Stimulated activated CD8-positive, alpha-beta memory T cell treated with anti-CD3 and anti-CD28 coated beads, Interleukin-7, amount 100 ng/mL, for 4 hours (primary cell): ENCODE results near the gene THRB.

Experiments
- DNase-seq, 2 donors: peaks; one replicate each; pipeline ENCODE4 v3.0.0-alpha.2; 2020; ENCODE audit warnings: low read depth in 2 of 2

Gene THRB

GRCh38 chr3:24225385-24225950 lies 269.2 kb downstream of the THRB start:
- DNase-seq, result no peak

DNA sequence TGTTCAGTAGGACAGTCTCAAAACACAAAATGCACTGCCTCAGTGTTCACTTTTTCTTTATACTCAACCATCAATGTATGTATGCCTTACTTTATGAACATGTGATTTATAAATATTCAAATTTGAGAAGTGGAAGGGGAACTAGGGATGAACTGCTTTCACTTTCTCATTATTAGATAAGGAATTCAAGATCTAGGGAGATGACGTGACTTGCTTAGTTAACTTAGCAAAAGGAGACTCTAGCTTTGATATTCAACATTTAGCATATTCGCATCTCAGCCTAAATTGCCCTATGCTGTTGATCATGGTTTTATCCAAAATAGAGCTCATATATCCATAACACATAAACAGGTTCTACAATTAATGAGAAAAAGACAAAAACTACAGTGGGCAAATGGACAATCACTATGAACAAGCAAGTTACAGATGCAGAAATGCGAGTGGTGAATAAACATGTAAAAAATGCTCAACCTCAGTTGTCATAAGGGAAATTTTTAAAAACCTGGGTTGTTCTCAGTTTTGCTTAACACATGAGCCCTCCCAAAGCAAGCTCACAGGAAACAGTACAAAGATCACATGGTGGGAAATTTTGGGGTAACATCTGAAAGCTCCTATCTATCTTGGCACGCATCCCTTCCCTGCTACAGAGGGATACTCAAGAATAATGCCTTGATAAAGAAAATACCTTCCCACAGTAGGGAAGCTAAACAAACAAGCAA lies 269.8 kb downstream of the THRB start:
- DNase-seq, result no peak

DNA sequence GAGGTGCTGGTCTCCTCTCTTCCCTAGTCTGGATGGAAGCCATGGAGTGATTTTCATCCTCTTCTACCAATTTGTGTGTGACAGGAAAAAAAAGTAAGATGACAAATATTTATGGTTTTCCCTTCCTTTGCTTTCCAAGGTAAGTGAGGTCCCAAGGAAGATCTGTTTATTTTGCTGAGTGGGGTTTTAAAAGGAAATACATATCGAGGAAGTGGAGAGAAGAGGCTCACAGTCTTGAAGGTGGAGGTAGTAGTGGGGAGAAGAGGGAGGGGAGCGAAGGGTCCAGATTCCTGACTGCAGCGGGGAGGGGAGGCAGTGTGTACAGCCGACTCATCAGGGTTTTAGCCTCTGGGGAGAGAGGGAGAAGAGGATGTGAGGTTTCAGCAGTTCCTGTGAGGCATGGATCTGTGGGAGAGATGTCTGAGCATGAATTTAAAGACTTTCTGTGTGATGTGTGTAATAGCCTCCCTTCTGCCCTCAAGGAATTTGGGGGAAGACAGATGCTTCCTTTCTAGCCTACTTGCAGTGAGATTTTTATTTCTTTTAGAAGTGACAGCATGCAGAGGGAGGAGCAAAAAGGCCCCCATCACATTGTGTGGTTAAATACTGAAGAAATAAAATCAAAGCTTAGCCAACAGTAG lies 272.4 kb downstream of the THRB start:
- DNase-seq, result no peak

- DNase-seq, result no peak
These were observed 273.6 kb downstream of the THRB start for GRCh38 chr3:24220859-24221657.

DNA sequence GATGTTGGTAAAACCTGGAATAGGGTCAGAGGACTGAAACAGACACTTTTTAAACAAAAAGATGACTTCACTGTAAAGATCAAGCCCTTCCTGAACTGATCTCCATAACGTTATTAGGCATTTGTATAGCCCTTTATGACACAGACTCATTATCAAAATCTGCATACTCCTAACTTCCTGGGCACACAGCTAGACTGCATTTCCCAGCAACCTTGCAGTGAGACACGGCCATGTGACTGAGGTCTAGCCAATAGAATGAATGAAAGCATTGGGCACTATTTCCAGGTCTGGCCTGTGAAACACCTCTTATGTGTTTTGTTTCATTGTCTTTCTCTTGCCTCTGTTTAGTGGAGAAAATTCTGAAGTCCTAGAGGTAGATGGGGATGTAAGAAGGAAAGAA lies 279.1 kb downstream of the THRB start:
- DNase-seq, result no peak

DNA sequence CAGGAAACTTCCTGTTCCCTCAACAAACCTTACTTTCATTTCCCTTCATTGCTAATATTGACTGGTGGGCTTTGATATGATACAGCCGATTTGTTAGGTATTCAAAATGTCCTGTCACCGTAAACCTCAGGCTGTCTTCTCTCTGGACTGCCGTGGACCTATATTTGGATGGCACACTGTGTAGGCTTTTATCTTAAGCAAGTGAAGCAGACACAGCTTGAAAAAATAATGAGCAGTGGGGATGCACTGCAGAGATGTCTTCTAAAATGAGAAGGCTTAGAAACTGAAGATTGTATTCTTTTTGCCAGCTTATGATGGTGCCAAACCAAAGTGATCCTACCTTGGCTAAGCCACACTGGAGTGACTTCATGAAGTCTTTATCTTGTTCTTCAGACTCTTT lies 283.3 kb downstream of the THRB start:
- DNase-seq, result no peak

DNA sequence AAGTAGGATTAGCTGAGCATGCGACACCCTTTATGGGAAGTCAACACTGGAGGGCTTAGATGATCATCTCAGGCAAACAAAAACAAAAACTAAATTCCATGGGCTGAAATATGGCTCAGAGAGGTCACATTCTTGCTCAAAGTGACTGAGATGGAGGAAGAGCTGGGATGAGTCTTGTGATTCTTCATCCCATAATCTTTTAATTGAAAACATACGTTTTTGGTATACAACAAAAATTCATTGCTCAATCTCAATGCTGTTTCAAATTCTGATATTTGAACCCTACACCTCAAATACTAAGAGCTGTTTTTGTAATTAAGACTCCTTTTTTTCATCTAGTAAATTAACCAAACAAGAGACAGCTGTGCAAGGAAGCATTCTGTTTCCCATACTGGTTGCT lies 292.6 kb downstream of the THRB start:
- DNase-seq, result no peak

DNA sequence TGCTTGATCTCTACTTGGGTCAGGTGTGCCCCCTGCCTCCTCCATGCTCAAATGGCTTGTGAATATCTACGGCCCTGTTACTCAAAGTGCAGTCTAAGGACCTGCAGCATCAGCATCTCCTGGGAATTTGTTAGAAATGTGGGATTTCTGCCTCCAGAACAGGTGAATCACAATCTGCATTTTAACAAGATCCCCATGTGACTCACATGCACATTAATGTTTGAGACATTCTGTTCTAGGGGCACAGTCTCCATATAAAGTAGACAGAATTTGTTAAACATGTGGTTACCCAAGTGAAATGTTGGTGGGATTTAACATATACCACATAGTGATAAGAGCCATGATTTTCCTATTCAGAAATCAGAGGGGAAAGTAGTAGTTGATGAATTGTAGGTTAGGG lies 293.3 kb downstream of the THRB start:
- no peak for DNase-seq

- DNase-seq, result no peak
These were observed 294.8 kb downstream of the THRB start for GRCh38 chr3:24199775-24200247.

DNA sequence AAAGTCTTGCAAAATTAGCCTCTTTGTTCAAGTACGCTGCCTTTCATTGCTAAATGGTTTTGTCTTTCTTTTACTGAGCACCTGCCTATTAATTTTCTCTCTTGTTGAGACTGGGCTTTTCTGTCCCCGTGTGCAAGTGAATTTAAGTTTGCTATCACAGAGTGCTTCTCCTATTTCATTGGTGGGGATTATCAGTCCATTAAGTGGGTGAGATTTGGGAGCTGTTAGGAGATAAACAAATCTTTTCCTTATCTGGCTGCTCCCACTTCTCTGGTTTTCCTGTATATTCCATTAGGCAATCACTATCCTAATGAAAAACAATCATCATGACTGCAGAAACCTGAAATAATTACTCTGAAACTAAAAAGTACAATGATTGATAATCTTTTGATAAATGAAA lies 295.4 kb downstream of the THRB start:
- no peak for DNase-seq

DNA sequence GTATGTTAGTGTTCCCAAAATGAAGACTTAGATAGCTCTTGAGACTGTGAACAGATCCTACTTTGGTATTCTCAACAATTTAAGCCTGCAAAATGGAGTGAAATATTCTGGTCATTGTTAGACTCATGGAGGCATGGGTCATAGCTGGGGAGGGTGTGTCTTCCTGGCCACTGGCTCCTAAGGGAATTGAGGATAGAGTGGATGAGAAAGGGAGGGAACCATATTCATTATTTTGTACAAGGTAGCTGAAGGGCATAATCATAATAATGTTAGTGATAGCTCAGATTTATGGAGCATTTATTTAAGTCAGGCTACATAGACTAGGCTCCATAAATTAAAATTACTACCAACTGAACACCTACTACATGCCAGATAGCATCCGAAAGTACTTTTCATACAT lies 295.9 kb downstream of the THRB start:
- no peak for DNase-seq

- no peak for DNase-seq
These were observed 296.8 kb downstream of the THRB start for GRCh38 chr3:24197809-24198208.

DNA sequence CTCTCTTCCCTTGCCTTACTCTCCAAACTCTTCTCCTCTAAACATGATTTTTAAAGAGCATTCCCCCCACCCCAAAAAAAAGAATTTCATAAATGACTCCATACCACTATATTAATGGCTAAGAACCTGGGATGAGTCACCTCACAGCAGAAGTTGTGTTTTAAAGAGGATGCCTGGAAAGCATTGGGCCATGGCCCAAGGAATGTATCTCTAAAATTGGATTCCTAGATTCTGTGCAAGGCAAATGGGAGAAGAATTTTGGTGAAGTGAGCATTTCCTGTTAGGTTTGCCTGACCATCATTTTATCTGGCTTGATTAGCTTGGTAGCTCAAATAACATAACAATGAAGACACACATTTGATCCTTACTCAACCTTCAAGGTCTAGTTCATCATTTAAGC lies 298.1 kb downstream of the THRB start:
- no peak for DNase-seq

DNA sequence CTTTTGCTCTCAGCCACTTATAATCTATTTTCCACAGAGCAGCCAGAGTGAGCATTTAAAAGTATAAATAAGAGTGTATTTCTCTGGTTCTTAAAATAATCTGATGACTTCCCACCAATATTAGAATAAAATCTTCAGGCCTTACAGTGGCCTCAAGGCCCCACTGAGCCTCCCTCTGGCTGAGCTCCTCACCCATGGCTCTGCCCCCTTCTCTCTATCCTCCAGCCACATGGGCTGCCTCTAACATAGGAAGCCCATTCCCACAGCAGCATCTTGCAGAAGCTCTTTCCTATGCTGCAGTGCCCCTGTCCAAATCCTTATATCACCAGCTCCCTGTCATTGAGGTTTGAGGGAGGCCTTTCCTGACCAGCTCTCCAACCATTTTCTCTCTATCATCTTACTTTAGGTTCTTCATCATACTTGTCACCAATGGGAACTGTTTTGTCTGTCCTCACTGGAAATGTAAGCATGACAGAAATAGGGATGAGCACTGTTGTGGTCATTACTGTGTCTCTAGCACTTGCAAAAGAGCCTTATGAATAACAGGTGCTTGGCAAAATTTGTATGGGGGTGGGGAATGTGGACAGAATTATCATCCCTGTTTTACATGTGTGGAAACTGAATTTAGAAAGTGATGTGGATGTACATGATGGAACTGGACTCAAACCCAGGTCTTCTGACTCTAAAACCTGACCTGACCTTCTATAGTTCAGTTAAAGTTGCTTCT lies 299.0 kb downstream of the THRB start:
- no peak for DNase-seq

DNA sequence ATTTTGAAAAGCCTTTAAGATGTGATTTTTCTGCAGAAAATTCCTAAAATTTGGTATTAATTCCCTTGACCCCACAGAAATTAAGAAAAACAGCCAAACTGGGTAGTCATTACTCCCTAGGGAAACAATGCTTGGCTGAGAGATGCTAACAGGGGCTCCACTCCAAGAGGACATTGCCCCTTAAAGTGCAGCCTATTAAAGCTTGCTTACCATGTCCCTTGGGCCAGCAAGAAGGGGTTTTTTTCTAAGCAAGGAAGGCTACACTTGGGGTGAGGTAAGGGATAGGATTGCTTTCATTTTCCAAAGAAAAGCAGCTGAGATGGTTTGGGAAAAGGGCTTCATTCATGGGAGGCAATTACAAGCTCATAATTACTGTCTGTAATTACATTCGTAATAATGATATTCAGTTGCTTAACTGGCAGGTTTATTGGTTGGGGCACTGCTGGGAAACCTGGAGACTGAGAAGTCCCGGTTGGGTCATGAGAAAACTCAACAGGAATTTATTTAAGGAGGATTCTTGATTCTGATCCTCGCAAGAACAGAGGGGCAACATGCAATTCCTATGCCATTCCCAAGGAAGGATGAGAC lies 302.1 kb downstream of the THRB start:
- no peak for DNase-seq

- no peak for DNase-seq
These were observed 302.7 kb downstream of the THRB start for GRCh38 chr3:24191801-24192403.

GRCh38 chr3:24190256-24190655 lies 304.4 kb downstream of the THRB start:
- DNase-seq, result no peak

DNA sequence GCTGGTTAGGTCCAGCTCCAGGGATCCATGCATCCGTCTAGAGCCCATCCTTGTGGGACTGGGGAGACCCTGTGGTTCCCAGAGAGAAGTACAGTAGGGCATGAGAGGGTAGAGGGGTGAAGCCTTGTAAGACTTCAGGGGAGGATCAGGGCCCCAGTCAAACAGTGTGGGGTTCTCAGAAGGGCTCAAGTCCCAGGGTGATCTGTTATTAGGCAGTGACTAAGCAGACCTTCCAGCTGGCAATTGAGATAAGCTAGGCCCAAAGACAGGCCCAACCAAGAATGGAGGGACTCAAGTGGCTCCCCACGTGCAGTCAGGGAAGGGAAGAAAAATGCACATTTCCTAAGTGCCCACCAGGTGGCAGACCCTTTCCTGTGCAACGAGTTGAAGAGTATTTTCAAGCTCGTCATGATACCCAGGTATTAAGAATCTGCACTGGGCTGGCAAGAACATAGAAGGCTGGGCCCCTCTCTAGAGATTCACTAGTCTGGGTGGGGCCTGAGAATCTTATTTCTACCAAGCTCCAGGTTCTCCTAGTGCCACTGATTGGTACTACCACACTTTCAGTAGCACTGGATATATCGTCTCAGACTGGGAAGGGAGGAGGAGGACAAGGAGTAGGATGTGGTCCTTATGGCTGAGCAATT lies 308.8 kb downstream of the THRB start:
- DNase-seq, result no peak

- no peak for DNase-seq
These were observed 310.0 kb downstream of the THRB start for GRCh38 chr3:24184528-24185176.

DNA sequence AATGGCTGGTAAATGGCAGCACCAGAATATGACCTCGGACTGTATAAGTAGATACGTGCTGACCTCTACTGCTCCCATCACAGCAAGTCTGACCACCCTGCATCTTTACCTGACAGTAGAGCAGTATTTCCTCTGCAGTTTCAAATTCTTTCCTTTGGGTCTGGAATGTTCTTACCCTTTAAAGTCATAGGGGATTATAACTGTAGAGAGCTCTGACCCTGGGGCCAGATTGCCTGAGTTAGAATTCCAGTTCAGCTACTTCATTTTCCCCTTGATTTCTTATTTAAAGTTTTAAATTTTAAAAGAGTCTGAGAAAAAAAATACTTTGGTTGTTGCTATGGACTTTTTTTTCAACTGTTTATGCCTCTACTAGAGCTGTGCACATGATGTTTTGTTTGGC lies 311.9 kb downstream of the THRB start:
- no peak for DNase-seq
